Putamen (tissue), 1 donor: ENCODE data around the gene ITGB1BP2.
"Not testable (repeated sequence)": the region's sequence is repeated elsewhere in the genome, so short reads cannot be mapped to it uniquely, and the experiment has no call there.

Source experiments
- DNase-seq: peaks from one replicate; pipeline ENCODE4 v3.0.0-alpha.2; 2016; ENCODE audit warnings: low spot score

Gene ITGB1BP2

GRCh38 chrX:71302461-71303213 is 1.1 kb downstream of the ITGB1BP2 start:
- no peak for DNase-seq

GRCh38 chrX:71304561-71304960 is 3.0 kb downstream of the ITGB1BP2 start:
- no peak for DNase-seq

- no peak for DNase-seq
These were observed 14.4 kb downstream of the ITGB1BP2 start for GRCh38 chrX:71315917-71316316.

GRCh38 chrX:71316959-71317358 is 15.4 kb downstream of the ITGB1BP2 start:
- not testable (repeated sequence) for DNase-seq

- no peak for DNase-seq
These were observed 18.6 kb downstream of the ITGB1BP2 start for GRCh38 chrX:71320126-71320525.

- no peak for DNase-seq
These were observed 20.2 kb downstream of the ITGB1BP2 start for GRCh38 chrX:71321731-71322130.

GRCh38 chrX:71324452-71324851 is 22.9 kb downstream of the ITGB1BP2 start:
- DNase-seq: not testable (repeated sequence)

- DNase-seq: no peak
These were observed 24.8 kb downstream of the ITGB1BP2 start for GRCh38 chrX:71326394-71326793.

- not testable (repeated sequence) for DNase-seq
These were observed 47.7 kb downstream of the ITGB1BP2 start for GRCh38 chrX:71349151-71349665.

GRCh38 chrX:71349867-71350266 is 48.3 kb downstream of the ITGB1BP2 start:
- not testable (repeated sequence) for DNase-seq

- not testable (repeated sequence) for DNase-seq
These were observed 50.9 kb downstream of the ITGB1BP2 start for GRCh38 chrX:71352439-71352838.
